GM23338 (cell line): ENCODE data around the gene TMEM11. TPM values are rescaled to one million over a fixed set of nuclear protein-coding genes. Genes with fewer than 3 reads are reported as not detected.

Experiments
- ATAC-seq: fragments of 200-7000 bp; cut with Tn5 transposase; 3 replicates; pipeline ENCODE4 v1.9.1; 2020
- DNase-seq: peaks from one replicate; pipeline ENCODE4 v3.0.0-alpha.2; 2015; ENCODE audit warnings: low spot score
- H2AFZ ChIP-seq: fragments of 200-600 bp; sonication (generic); 2 replicates; pipeline ENCODE4 v1.8.0; 2016; ENCODE audit warnings: antibody characterized with exemption, mild to moderate bottlenecking, moderate library complexity
- H3F3A ChIP-seq: fragments of 200-600 bp; sonication (generic); replicated peaks from 2 replicates; pipeline ENCODE4 v1.8.0; 2017; ENCODE audit warnings: antibody characterized with exemption, mixed run types, low read depth
- H3K27ac ChIP-seq: fragments of 200-600 bp; sonication (generic); 2 replicates; pipeline ENCODE4 v1.6.1; 2016; ENCODE audit warnings: low read depth
- H3K27me3 ChIP-seq: fragments of 200-600 bp; sonication (generic); 2 replicates; pipeline ENCODE4 v1.8.0; 2016; ENCODE audit warnings: mild to moderate bottlenecking, mixed run types, moderate library complexity; ENCODE audit not compliant: insufficient read depth
- H3K36me3 ChIP-seq: fragments of 200-600 bp; sonication (generic); 2 replicates; pipeline ENCODE4 v1.8.0; 2016; ENCODE audit warnings: mild to moderate bottlenecking; ENCODE audit not compliant: insufficient read depth
- H3K4me1 ChIP-seq: fragments of 200-600 bp; sonication (generic); 2 replicates; pipeline ENCODE4 v1.8.0; 2016; ENCODE audit warnings: mild to moderate bottlenecking, moderate library complexity; ENCODE audit not compliant: insufficient read depth
- H3K4me2 ChIP-seq: fragments of 200-600 bp; sonication (generic); 2 replicates; pipeline ENCODE4 v1.7.1; 2017; ENCODE audit warnings: mixed run types
- H3K4me3 ChIP-seq: fragments of 200-600 bp; sonication (generic); 2 replicates; pipeline ENCODE4 v1.6.1; 2016; ENCODE audit warnings: mixed run types
- H3K79me2 ChIP-seq: fragments of 200-600 bp; sonication (generic); replicated peaks from 2 replicates; pipeline ENCODE4 v1.8.0; 2017; ENCODE audit warnings: mild to moderate bottlenecking; ENCODE audit not compliant: insufficient read depth
- H3K9me2 ChIP-seq: fragments of 200-600 bp; sonication (generic); 2 replicates; pipeline ENCODE4 v1.8.0; 2017; ENCODE audit not compliant: insufficient read depth
- H4K20me1 ChIP-seq: fragments of 200-600 bp; sonication (generic); replicated peaks from 2 replicates; pipeline ENCODE4 v1.8.0; 2017; ENCODE audit warnings: mild to moderate bottlenecking; ENCODE audit not compliant: insufficient read depth
- H3K27ac Mint-ChIP-seq: 2 replicates; pipeline ENCODE4 v1.8.0; 2020; ENCODE audit warnings: inconsistent platforms, mild to moderate bottlenecking, moderate library complexity, mixed read lengths
- H3K27me3 Mint-ChIP-seq: 3 replicates; pipeline ENCODE4 v1.8.0; 2022; ENCODE audit warnings: low read depth, mild to moderate bottlenecking, moderate library complexity, mixed read lengths, inconsistent platforms; ENCODE audit not compliant: insufficient read depth, poor library complexity
- H3K36me3 Mint-ChIP-seq: 3 replicates; pipeline ENCODE4 v1.8.0; 2021; ENCODE audit warnings: low read depth, mild to moderate bottlenecking, inconsistent platforms, moderate library complexity, mixed read lengths
- H3K4me1 Mint-ChIP-seq: 3 replicates; pipeline ENCODE4 v1.8.0; 2020; ENCODE audit warnings: mild to moderate bottlenecking, inconsistent platforms, mixed read lengths
- H3K4me3 Mint-ChIP-seq: 3 replicates; pipeline ENCODE4 v1.8.0; 2021; ENCODE audit warnings: moderate library complexity, mild to moderate bottlenecking, inconsistent platforms, mixed read lengths
- H3K9me3 Mint-ChIP-seq: 3 replicates; pipeline ENCODE4 v1.8.0; 2020; ENCODE audit warnings: moderate library complexity, mild to moderate bottlenecking, inconsistent platforms, mixed read lengths
- CREB1 ChIP-seq: fragments of 250-450 bp; sonication (Bioruptor Pico); IDR thresholded peaks from 2 replicates; pipeline ENCODE4 v1.5.0; 2020; ENCODE audit warnings: low read depth, mild to moderate bottlenecking, moderate library complexity
- CTCF ChIP-seq, 2 experiments: fragments of 200-600 bp in 1 of 2; sonication (generic) in 1 of 2; conservative IDR thresholded peaks; 2 replicates each; pipeline versions ENCODE4 v1.5.1 to v1.6.1; 2016 to 2017; ENCODE audit warnings: antibody characterized with exemption in 2 of 2, low read depth in 2 of 2, mild to moderate bottlenecking in 2 of 2, moderate library complexity in 1 of 2
- ETS1 ChIP-seq: IDR thresholded peaks from 2 replicates; pipeline ENCODE4 v1.6.1; 2016; ENCODE audit warnings: antibody characterized with exemption
- EZH2 ChIP-seq: fragments of 200-600 bp; sonication (generic); IDR thresholded peaks from one replicate; pipeline ENCODE4 v1.8.0; 2017; ENCODE audit warnings: antibody characterized with exemption, mild to moderate bottlenecking, low read depth; ENCODE audit not compliant: unreplicated experiment
- EZH2phosphoT487 ChIP-seq: fragments of 200-600 bp; sonication (generic); IDR thresholded peaks from one replicate; pipeline ENCODE4 v1.8.1; 2018; ENCODE audit warnings: antibody characterized with exemption; ENCODE audit not compliant: unreplicated experiment
- JUNB ChIP-seq: IDR thresholded peaks from one replicate; pipeline ENCODE4 v1.6.1; 2016; ENCODE audit warnings: antibody characterized with exemption; ENCODE audit not compliant: unreplicated experiment
- NANOG ChIP-seq: IDR thresholded peaks from 2 replicates; pipeline ENCODE4 v1.6.1; 2016; ENCODE audit warnings: antibody characterized with exemption, borderline replicate concordance
- POLR2AphosphoS5 ChIP-seq: IDR thresholded peaks from 2 replicates; pipeline ENCODE4 v1.6.1; 2016; ENCODE audit warnings: antibody characterized with exemption, low read depth
- REST ChIP-seq: IDR thresholded peaks from one replicate; pipeline ENCODE4 v1.6.1; 2018; ENCODE audit warnings: antibody characterized with exemption; ENCODE audit not compliant: unreplicated experiment
- STAT1 ChIP-seq: IDR thresholded peaks from one replicate; pipeline ENCODE4 v1.6.1; 2016; ENCODE audit warnings: antibody characterized with exemption; ENCODE audit not compliant: unreplicated experiment
- ZNF114 ChIP-seq: fragments of 250-450 bp; sonication (Bioruptor Pico); IDR thresholded peaks from 2 replicates; pipeline ENCODE4 v1.5.0; 2020; ENCODE audit warnings: mild to moderate bottlenecking, moderate library complexity
- ZNF331 ChIP-seq: fragments of 250-450 bp; sonication (Bioruptor Pico); IDR thresholded peaks from 2 replicates; pipeline ENCODE4 v1.5.0; 2020; ENCODE audit warnings: low read depth, mild to moderate bottlenecking, moderate library complexity
- ZNF462 ChIP-seq: fragments of 250-450 bp; sonication (Bioruptor Pico); IDR thresholded peaks from 2 replicates; pipeline ENCODE4 v1.5.0; 2020; ENCODE audit warnings: mild to moderate bottlenecking, moderate library complexity
- polyA plus RNA-seq: library from polyadenylated mRNA; unstranded; fragments of >200 nt; fragmentation: Nextera tagmentation; extraction: Ambion mirVana; gene quantifications from 2 replicates; pipeline ENCODE4 v1.2.1, GENCODE V29; 2016
- total RNA-seq: library from RNA; depleted of rRNA; stranded (reverse); fragments of >200 nt; shearing (Covaris generic); gene quantifications from 2 replicates; pipeline ENCODE4 v1.2.3, GENCODE V29; 2014

The TMEM11 gene
- total and polyA plus RNA-seq, 2 experiments from 2014 or later, result 38.5 to 90.2 TPM

- H2AFZ ChIP-seq, result no peak overlapping the region
- peaks cover 10% of the 10 kb centered on the region for H3K4me1 ChIP-seq
- no peak overlapping the region for H3K4me3 ChIP-seq
- Mint-ChIP-seq H3K36me3 (no peaks in the 10 kb centered on the region; the same call in 2 of the 3 replicates), H3K4me3 (no peak overlapping the region), H3K4me1 (peaks cover 20% of the 10 kb centered on the region), H3K9me3 (no peaks in the 10 kb centered on the region; the same call in 2 of the 3 replicates), H3K27me3 (peaks cover 1% of the 10 kb centered on the region), H3K27ac (no peak overlapping the region)
- no peak for DNase-seq
- H3K36me3 ChIP-seq, result no peaks in the 10 kb centered on the region
- peaks cover 3% of the 10 kb centered on the region; the same call in 1 of the 2 replicates for H3F3A ChIP-seq
- H3K27me3 ChIP-seq, result no peaks in the 10 kb centered on the region
- no peaks in the 10 kb centered on the region; the same call in 1 of the 2 replicates for H4K20me1 ChIP-seq
- no peaks in the 10 kb centered on the region for H3K9me2 ChIP-seq
- no peak for ATAC-seq
- TF ChIP-seq JUNB (no peak), NANOG (no peak), ZNF462 (CRISPR knock-in tag) (no peak), EZH2 (no peak), CREB1 (CRISPR knock-in tag) (no peak), ETS1 (no peak), POLR2AphosphoS5 (no peak), ZNF331 (CRISPR knock-in tag) (no peak), ZNF114 (CRISPR knock-in tag) (no peak), REST (no peak), CTCF (conservative IDR thresholded peaks at IDR 0.05; ENCODE audit: low read depth in 2 of 2) (no peak), EZH2phosphoT487 (no peak), STAT1 (no peak)
- H3K4me2 ChIP-seq, result no peak overlapping the region
- H3K79me2 ChIP-seq, result no peaks in the 10 kb centered on the region
- no peak overlapping the region for H3K27ac ChIP-seq
Observed at GRCh38 chr17:21243516-21244303, 29.7 kb upstream of the TMEM11 start.
